ENCODE data around the gene RCAN1. TPM values are rescaled to one million over a fixed set of nuclear protein-coding genes. Genes with fewer than 3 reads are reported as not detected.

Gene RCAN1
- total RNA-seq, 2 experiments from 2014 or later: 1.1 to 1.5 TPM

- TF ChIP-seq CTCF (IDR thresholded peaks at IDR 0.05): no peak
- DNase-seq: no peak
- Mint-ChIP-seq H3K27me3 (no peaks in the 10 kb centered on the region), H3K27ac (no peak overlapping the region), H3K36me3 (ENCODE audit: low read depth) (no peaks in the 10 kb centered on the region), H3K4me1 (ENCODE audit: low read depth) (peaks cover 11% of the 10 kb centered on the region), H3K4me3 (no peak overlapping the region), H3K9me3 (no peaks in the 10 kb centered on the region)
- Histone ChIP-seq H3K27me3 (ENCODE audit: control insufficient read depth in 1 of 2, insufficient read depth in 2 of 2, low read length in 2 of 2) (no peaks in the 10 kb centered on the region), H3K9me3 (ENCODE audit: control insufficient read depth in 1 of 2, insufficient read depth in 1 of 2, low read length in 2 of 2) (no peaks in the 10 kb centered on the region), H3K36me3 (ENCODE audit: insufficient read depth, low read length) (no peaks in the 10 kb centered on the region), H3K4me3 (ENCODE audit: low read length) (no peak overlapping the region), H3K4me1 (ENCODE audit: insufficient read depth, low read length) (no peaks in the 10 kb centered on the region), H3K27ac (ENCODE audit: low read depth in 1 of 2, low read length in 2 of 2) (no peak overlapping the region)
- ChIA-PET POLR2A (no interaction called here), CTCF (no interaction called here)
- intact Hi-C loops (cut with DNase I, micrococcal nuclease): no loop called here
- no peak for ATAC-seq (ENCODE audit: poor library complexity)
Observed at GRCh38 chr21:34579411-34579810, 35.5 kb downstream of the RCAN1 start.

DNA sequence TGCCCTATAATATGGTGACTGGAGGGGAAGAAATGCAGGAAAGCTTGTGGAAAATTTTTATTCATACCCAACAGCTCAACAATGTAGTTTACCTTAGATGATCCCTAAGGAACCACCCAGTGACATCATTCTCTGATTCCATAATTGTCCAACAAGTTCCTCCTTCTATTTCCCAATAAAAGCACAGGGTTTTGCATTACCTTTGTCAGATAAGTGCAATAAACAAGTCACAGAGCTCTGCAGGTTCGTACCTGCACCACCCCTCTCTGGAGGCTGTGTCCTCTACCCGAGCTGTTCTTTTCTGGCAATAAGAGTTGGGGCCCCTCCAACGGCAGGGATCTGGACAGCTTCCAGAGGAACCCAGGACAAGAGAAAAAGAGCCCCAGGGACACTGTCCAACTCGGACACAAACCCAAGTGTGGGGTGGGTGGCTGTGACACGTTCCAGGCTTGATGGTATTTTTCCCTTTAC lies 38.8 kb downstream of the RCAN1 start:
- H3K9me3 Mint-ChIP-seq: peaks cover 3% of the 10 kb centered on the region
- CTCF ChIA-PET: no interaction called here
- H3K36me3 Mint-ChIP-seq (ENCODE audit: low read depth): peaks cover 11% of the 10 kb centered on the region
- H3K4me3 Mint-ChIP-seq: no peak overlapping the region
- H3K4me1 Mint-ChIP-seq (ENCODE audit: low read depth): no peaks in the 10 kb centered on the region
- Histone ChIP-seq H3K27me3 (ENCODE audit: control insufficient read depth in 1 of 2, insufficient read depth in 2 of 2, low read length in 2 of 2) (no peaks in the 10 kb centered on the region), H3K4me1 (ENCODE audit: insufficient read depth, low read length) (no peaks in the 10 kb centered on the region), H3K27ac (ENCODE audit: low read depth in 1 of 2, low read length in 2 of 2) (no peak overlapping the region), H3K4me3 (ENCODE audit: low read length) (no peak overlapping the region), H3K36me3 (ENCODE audit: insufficient read depth, low read length) (no peaks in the 10 kb centered on the region), H3K9me3 (ENCODE audit: control insufficient read depth in 1 of 2, insufficient read depth in 1 of 2, low read length in 2 of 2) (no peaks in the 10 kb centered on the region)
- TF ChIP-seq CTCF (IDR thresholded peaks at IDR 0.05): no peak
- H3K27ac Mint-ChIP-seq: no peak overlapping the region
- no peaks in the 10 kb centered on the region for H3K27me3 Mint-ChIP-seq
- POLR2A ChIA-PET: no interaction called here
- intact Hi-C loops (cut with DNase I, micrococcal nuclease): no loop called here
- DNase-seq (no peak), ATAC-seq (ENCODE audit: poor library complexity) (no peak)

- H3K27ac Mint-ChIP-seq: no peak overlapping the region
- POLR2A ChIA-PET: no interaction called here
Observed at GRCh38 chr21:34574601-34575529, 40.0 kb downstream of the RCAN1 start.

More at GRCh38 chr21:34574601-34575529, 40.0 kb downstream of the RCAN1 start:
- Histone ChIP-seq H3K27me3 (ENCODE audit: control insufficient read depth in 1 of 2, insufficient read depth in 2 of 2, low read length in 2 of 2) (no peaks in the 10 kb centered on the region), H3K9me3 (ENCODE audit: control insufficient read depth in 1 of 2, insufficient read depth in 1 of 2, low read length in 2 of 2) (no peaks in the 10 kb centered on the region), H3K36me3 (ENCODE audit: insufficient read depth, low read length) (no peaks in the 10 kb centered on the region), H3K4me1 (ENCODE audit: insufficient read depth, low read length) (no peaks in the 10 kb centered on the region), H3K4me3 (ENCODE audit: low read length) (no peak overlapping the region), H3K27ac (ENCODE audit: low read depth in 1 of 2, low read length in 2 of 2) (no peak overlapping the region)
- TF ChIP-seq CTCF (IDR thresholded peaks at IDR 0.05): no peak
- Mint-ChIP-seq H3K27me3 (no peaks in the 10 kb centered on the region), H3K36me3 (ENCODE audit: low read depth) (peaks cover 11% of the 10 kb centered on the region), H3K4me1 (ENCODE audit: low read depth) (no peaks in the 10 kb centered on the region), H3K9me3 (peaks cover 3% of the 10 kb centered on the region), H3K4me3 (no peak overlapping the region)
- ATAC-seq (ENCODE audit: poor library complexity): no peak
- intact Hi-C loops (cut with DNase I, micrococcal nuclease): no loop called here
- no peak for DNase-seq
- CTCF ChIA-PET: no interaction called here

Data from CD4-positive, alpha-beta T cell (primary cell).